Activated B cell treated with CpG ODN at 0.5 μM for 24 hours (primary cell): Measurements from ENCODE around the gene ABHD16B. TPM values are rescaled to one million over a fixed set of nuclear protein-coding genes. Genes with fewer than 3 reads are reported as not detected.

Source experiments
- ATAC-seq: fragments of 200-7000 bp; cut with Tn5 transposase; one replicate; pipeline ENCODE4 v1.10.0; 2021; ENCODE audit warnings: low read depth, mild to moderate bottlenecking, moderate library complexity
- CTCF ChIA-PET: fragments of 350-600 bp; sonication (Branson Sonifier 250); formaldehyde crosslinking; loops from one replicate; lab custom pipeline; 2021; ENCODE audit warnings: antibody characterized with exemption; lab: Charles Lee
- POLR2A ChIA-PET: fragments of 350-600 bp; sonication (Branson Sonifier 250); formaldehyde crosslinking; loops from one replicate; lab custom pipeline; 2021; ENCODE audit warnings: antibody characterized with exemption; lab: Charles Lee
- DNase-seq: peaks from one replicate; pipeline ENCODE4 v3.0.0; 2022
- H3K27ac Mint-ChIP-seq: one replicate; pipeline ENCODE4 v1.8.0; 2020; ENCODE audit warnings: mixed read lengths
- H3K27me3 Mint-ChIP-seq: one replicate; pipeline ENCODE4 v1.8.0; 2021; ENCODE audit warnings: mixed read lengths
- H3K36me3 Mint-ChIP-seq: one replicate; pipeline ENCODE4 v1.8.0; 2021; ENCODE audit warnings: low read depth, mixed read lengths
- H3K4me1 Mint-ChIP-seq: one replicate; pipeline ENCODE4 v1.8.0; 2021; ENCODE audit warnings: mixed read lengths
- H3K4me3 Mint-ChIP-seq: one replicate; pipeline ENCODE4 v1.8.0; 2020; ENCODE audit warnings: mild to moderate bottlenecking, mixed read lengths
- H3K9me3 Mint-ChIP-seq: one replicate; pipeline ENCODE4 v1.8.0; 2020; ENCODE audit warnings: mixed read lengths
- CTCF ChIP-seq: fragments of 200-600 bp; IDR thresholded peaks from one replicate; pipeline ENCODE4 v1.8.0; 2022; ENCODE audit warnings: antibody characterized with exemption, mild to moderate bottlenecking
- intact Hi-C: fragments of 100-400 bp; cut with micrococcal nuclease; formaldehyde crosslinking; loops from one replicate; pipeline ENCODE4 v1.15.1; 2024
- total RNA-seq: library from RNA; stranded (reverse); gene quantifications from 2 replicates; pipeline ENCODE4 v1.2.3, GENCODE V29; 2022

ABHD16B gene
- total RNA-seq, 1 donor from 2014 or later = not detected

GRCh38 chr20:63886054-63886419, 24.7 kb downstream of the ABHD16B start:
- intact Hi-C loops = no loop called here
- no peak for DNase-seq
- no peaks in the 10 kb centered on the region for H3K9me3 Mint-ChIP-seq
- no peak overlapping the region for H3K4me3 Mint-ChIP-seq
- ChIA-PET CTCF (interaction anchor here (0.7 to 1.1 kb wide), 2 partner anchors 88 to 389 kb away, joined by 3 read pairs; no protein-coding TSS in a partner anchor), POLR2A (no interaction called here)
- no peak overlapping the region for H3K27ac Mint-ChIP-seq
- no peak for TF ChIP-seq CTCF
- H3K27me3 Mint-ChIP-seq = no peaks in the 10 kb centered on the region
- ATAC-seq = no peak
- peaks cover 71% of the 10 kb centered on the region for H3K36me3 Mint-ChIP-seq
- no peaks in the 10 kb centered on the region for H3K4me1 Mint-ChIP-seq

GRCh38 chr20:63886921-63887320, 25.6 kb downstream of the ABHD16B start:
- POLR2A ChIA-PET = no interaction called here
- Mint-ChIP-seq H3K4me1 (no peaks in the 10 kb centered on the region), H3K4me3 (no peak overlapping the region), H3K27ac (no peak overlapping the region), H3K27me3 (no peaks in the 10 kb centered on the region), H3K9me3 (no peaks in the 10 kb centered on the region), H3K36me3 (peaks cover 73% of the 10 kb centered on the region)
- no peak for DNase-seq
- CTCF ChIA-PET = interaction anchor here (0.7 to 1.3 kb wide), 2 partner anchors 349 to 390 kb away, joined by 3 read pairs; no protein-coding TSS in a partner anchor
- ATAC-seq = no peak
- intact Hi-C loops = no loop called here
- TF ChIP-seq CTCF = no peak

GRCh38 chr20:63889241-63890200, 28.2 kb downstream of the ABHD16B start:
- intact Hi-C loops = no loop called here
- no peaks in the 10 kb centered on the region for H3K9me3 Mint-ChIP-seq
- TF ChIP-seq CTCF = no peak
- ATAC-seq = no peak
- H3K4me3 Mint-ChIP-seq = no peak overlapping the region
- peaks cover 6% of the 10 kb centered on the region for H3K4me1 Mint-ChIP-seq
- ChIA-PET CTCF (no interaction called here), POLR2A (no interaction called here)
- H3K27me3 Mint-ChIP-seq = no peaks in the 10 kb centered on the region
- no peak for DNase-seq
- H3K27ac Mint-ChIP-seq = no peak overlapping the region
- H3K36me3 Mint-ChIP-seq = peaks cover 52% of the 10 kb centered on the region

- H3K4me3 Mint-ChIP-seq = no peak overlapping the region
- peaks cover 8% of the 10 kb centered on the region for H3K4me1 Mint-ChIP-seq
- DNase-seq = no peak
- intact Hi-C loops = no loop called here
- peaks cover 46% of the 10 kb centered on the region for H3K36me3 Mint-ChIP-seq
- ChIA-PET CTCF (no interaction called here), POLR2A (no interaction called here)
- TF ChIP-seq CTCF = no peak
- H3K9me3 Mint-ChIP-seq = no peaks in the 10 kb centered on the region
- no peak for ATAC-seq
- H3K27me3 Mint-ChIP-seq = no peaks in the 10 kb centered on the region
- no peak overlapping the region for H3K27ac Mint-ChIP-seq
Observed at GRCh38 chr20:63890201-63890576, 28.9 kb downstream of the ABHD16B start.

GRCh38 chr20:63890616-63891015, 29.3 kb downstream of the ABHD16B start:
- Mint-ChIP-seq H3K36me3 (peaks cover 43% of the 10 kb centered on the region), H3K27ac (no peak overlapping the region), H3K4me3 (no peak overlapping the region), H3K4me1 (peaks cover 9% of the 10 kb centered on the region), H3K9me3 (no peaks in the 10 kb centered on the region), H3K27me3 (no peaks in the 10 kb centered on the region)
- ATAC-seq (no peak), DNase-seq (no peak)
- no peak for TF ChIP-seq CTCF
- intact Hi-C loops = no loop called here
- POLR2A ChIA-PET = no interaction called here
- CTCF ChIA-PET = no interaction called here
